ENCODE measurements around the gene XKR7.

XKR7 gene

DNA sequence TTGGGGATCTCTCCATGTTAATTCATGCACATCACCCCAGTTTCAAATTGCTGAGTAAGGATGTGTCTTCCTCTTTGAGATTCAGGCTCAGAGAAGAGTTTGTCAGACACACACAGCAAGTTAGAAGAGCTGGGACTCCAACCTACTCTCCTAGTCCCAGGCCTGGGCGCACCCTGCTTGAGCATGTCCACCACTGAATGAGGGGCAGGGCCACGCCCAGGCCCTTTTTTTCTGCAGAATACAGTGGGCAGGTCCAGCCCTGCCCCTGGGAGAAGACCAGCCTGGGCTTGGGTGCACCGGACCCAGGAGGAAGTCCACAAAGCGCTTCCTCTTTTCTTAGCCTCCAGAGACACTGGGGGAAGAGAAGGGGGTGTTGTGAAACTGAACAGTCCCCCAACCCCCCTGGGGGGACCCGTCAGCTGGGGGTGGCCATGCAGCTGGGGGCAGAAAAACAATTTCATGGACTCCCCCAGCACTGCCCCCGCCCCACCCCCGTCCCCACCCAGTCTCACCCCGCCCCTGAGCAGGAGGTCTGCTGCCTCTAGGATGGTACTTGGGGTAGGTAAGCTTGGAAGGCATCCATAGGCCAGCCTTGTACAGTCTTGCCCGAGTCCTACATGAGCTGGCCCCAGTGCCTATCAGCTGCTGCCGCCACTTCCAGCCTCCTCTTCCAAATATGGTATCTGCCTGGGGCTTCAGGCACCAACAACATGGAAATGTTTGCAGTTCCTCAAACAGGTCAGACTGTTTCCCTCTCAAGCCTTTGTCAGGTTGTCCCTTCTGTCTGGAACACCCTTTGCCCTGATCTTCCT, 72.4 kb downstream of the XKR7 start:
- no peak for DNase-seq (ENCODE audit: low spot score)

DNA sequence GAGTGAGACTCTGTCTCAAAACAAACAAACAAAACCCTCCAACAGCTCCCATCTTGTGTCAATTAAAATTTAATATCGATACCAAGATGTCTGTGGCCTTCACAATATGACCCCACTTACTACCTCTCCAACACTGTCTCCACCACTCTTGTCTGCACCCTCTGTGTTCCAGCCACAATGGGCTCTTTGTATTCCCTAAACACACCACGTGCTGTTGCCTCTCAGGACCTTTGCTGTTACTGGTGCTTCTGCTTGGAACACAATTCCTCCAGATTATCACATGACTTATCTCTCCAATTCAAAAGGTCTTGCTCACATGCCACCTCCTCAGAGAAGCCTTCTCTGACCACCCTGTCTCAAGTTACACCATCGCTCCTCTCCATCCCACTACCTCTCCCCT, 78.0 kb downstream of the XKR7 start:
- DNase-seq (ENCODE audit: low spot score) = no peak

DNA sequence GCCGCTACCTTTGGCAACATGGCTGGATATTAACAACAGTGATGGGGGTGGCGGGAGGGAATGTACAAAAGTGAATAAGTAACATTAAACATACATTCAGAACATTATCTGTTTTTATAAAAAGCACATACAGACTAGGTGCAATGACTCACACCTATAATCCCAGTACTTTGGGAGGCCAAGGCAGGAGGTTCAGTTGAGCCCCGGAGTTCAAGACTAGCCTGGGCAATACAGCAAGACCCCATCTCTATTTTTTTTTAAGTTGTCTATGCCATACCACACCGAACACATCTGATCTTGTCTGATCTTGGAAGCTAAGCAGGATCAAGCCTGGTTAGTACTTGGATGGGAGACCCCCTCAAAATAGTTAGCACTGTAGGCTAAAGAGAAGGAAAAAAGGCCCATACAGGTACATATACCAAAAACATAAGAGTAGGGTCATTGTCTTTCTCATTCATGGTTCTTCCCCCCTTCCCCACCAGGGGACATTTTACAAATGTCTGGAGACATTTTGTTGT, 82.4 kb downstream of the XKR7 start:
- no peak for DNase-seq (ENCODE audit: low spot score)

DNA sequence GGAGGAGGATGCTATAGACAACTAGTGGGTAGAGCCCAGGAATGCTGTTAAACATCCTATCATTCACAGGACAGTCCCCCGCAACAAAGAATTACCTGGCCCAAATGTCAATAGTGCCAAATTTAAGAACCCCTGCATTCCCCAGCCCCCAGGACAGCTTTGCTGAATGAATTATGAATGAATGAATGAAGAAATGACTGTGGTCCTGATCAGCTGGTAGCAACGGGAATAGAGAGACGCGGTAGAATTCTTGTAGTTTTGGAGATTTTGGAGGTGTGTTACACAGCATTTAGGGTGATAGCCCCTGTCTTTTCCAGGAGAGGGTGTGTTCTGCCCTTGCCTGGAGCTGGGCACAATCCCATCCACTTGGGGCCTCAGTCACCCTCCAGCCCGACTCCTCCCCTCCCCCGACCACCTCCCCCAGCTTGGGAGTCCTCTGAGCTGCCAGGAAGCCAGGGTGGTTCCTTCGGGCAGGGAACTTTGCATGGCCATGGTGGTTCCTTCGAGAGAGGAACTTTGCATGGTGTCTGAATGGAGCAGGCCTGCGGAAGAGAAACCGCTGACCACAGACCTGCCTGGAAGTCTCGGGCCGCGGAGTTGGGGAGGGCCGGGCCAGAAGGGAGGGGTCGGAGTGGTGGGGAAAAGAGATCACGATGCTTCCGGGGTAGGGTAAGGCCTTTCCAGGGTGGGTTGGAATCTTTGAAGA, 83.1 kb downstream of the XKR7 start:
- no peak for DNase-seq (ENCODE audit: low spot score)

DNA sequence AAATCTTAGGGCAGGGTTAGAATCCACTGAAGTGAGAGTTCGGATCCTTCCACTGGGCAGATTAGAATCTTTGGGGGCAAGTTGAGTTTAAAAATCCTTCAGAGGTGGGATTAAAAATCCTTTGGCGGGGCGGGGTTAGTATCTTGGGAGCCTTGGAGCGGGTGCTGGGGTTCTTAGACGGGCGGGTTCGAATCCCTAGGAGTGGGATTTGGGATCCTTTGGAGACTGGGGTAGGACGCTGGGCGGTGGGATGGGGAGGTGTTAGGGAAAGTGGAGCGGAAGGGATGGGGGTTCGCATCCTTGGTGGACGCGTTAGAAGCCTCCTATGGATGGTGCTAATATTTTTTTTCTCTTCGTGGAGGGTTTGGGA, 83.8 kb downstream of the XKR7 start:
- DNase-seq (ENCODE audit: low spot score) = no peak

DNA sequence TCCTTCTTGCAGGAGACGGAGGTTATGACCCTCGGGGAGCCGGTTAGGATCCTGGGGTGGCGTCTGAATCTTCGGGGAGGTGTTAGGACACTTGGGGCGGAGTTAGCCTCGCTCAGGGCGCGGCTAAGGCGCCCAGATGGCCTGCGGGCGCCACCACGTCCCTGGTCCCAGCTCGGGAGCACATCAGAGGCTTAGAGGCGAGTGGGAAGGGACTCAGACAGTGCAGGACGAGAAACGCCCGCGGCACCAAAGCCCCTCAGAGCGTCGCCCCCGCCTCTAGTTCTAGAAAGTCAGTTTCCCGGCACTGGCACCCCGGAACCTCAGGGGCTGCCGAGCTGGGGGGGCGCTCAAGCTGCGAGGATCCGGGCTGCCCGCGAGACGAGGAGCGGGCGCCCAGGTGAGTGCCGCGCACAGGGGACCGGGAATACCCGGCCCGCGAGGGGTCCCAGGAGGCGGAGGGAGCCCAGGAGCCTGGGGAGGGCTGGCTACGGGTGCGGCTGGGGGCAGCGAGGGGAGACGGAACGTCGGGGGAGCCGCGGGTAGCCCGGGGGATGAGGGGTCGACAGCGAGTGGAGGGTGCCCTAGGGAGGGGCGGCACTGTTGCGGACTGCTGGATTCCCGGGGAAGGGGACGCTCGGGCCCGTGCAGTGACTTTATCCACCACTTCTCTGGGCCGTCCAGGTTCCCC, 84.3 kb downstream of the XKR7 start, which contains the start of gene HCK:
Gene HCK (plus strand): TSS at position 153 of the 688 bp plus-strand sequence.
- DNase-seq (ENCODE audit: low spot score) = no peak

DNA sequence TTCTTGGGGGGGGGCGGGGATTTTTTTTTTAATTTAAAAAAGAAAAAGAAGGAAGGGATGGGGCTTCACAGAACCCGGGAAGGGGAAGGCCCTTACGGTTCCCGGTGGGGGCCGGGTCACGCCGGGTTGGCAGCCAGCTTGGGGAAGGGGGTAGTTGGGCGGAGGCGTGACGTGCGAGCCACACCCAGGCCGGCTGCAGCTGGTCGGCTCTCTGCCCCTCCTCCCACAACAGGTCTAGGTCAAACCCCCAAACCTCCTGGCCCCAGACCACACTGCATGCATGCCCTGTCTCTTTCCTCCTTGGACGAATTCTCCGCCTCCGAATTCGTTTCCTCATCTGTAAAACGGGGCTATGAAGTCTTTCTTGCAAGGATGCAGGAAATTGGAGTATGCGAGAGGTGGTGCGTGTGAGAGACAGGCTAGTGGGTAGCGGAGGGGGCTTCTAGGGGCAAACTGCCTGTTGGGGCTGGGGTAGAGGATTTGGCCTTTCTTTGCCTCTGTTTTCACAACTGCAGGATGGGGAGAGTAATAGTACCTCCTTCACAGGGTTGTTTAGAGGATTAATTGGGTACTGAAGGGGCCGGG, 84.9 kb downstream of the XKR7 start:
- no peak for DNase-seq (ENCODE audit: low spot score)
